Measurements from ENCODE around the gene PSAPL1.

Gene PSAPL1

DNA sequence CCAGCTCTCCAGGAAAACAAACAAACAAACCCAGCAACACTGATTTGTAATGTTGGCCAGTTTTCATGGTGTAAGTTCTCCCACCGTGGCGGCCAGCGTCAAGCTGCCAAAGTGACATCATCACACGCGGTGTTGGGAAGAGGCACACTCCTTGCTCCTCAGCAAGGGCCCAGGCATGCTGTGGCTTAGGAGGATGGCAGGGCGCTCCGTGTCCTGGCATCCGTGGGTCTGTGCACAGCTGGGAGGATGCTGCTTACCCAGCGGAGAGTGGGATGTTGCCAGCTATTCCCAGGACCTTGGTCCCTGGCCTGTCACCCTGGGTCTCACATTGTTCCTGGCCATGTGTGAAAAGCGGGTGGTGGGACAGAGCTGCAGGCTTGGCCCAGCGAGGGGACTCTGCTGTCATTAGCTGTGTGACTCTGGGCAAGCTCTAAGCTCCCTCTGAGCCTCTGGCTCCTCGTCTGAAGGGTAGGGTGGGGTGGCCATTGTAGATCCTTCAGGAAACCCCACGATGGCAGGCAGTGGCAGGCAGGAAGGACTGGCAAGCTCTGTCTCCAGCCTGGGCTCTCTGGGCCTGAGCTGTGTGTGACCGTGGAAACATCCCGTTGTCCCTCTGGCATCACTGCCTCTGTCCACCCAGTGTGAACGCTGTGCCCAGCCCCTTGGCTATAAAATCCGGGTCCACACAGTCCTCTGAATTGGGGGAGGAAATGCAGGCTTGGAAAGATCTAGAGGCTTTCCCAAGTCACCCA lies 10.8 kb downstream of the PSAPL1 start:
- no peaks in the 10 kb centered on the region for H3K36me3 ChIP-seq (ENCODE audit: control insufficient read depth, insufficient read depth, low read length, severe bottlenecking)
- no peaks in the 10 kb centered on the region for H3K4me1 ChIP-seq (ENCODE audit: control insufficient read depth, insufficient read depth, low read length)
- peaks cover 1% of the 10 kb centered on the region for H3K9me3 ChIP-seq (ENCODE audit: control insufficient read depth, low read length)
- H3K27me3 ChIP-seq (replicated peaks; ENCODE audit: control insufficient read depth, insufficient read depth, low read length): peaks cover 23% of the 10 kb centered on the region
- DNase-seq (ENCODE audit: low read depth): no peak
- no peak overlapping the region for H3K4me3 ChIP-seq (ENCODE audit: low read length)
- no peak overlapping the region for H3K9ac ChIP-seq (ENCODE audit: low read length)

DNA sequence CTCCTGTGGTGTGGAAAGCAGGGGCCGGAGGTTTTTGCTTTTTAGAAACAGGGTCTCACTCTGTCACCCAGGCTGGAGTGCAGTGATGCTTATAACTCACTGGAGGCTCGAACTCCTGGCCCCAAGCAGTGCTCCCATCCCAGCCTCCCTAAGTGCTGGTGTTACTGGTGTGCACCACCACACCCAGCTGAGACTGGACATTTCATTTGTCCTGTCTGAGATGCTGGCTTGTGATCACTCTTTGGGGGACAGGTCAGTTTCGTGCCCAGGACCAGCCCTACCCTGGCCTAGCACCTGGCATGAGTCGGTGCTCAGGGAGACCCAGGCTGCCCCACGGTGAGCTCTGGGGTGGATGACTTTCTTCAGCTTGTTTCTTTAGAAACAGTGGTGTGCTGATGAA lies 11.3 kb downstream of the PSAPL1 start:
- no peak for DNase-seq (ENCODE audit: low read depth)
- Histone ChIP-seq H3K9me3 (ENCODE audit: control insufficient read depth, low read length) (peaks cover 7% of the 10 kb centered on the region), H3K9ac (ENCODE audit: low read length) (no peak overlapping the region), H3K27me3 (replicated peaks; ENCODE audit: control insufficient read depth, insufficient read depth, low read length) (peaks cover 22% of the 10 kb centered on the region), H3K4me3 (ENCODE audit: low read length) (no peak overlapping the region), H3K4me1 (ENCODE audit: control insufficient read depth, insufficient read depth, low read length) (no peaks in the 10 kb centered on the region), H3K36me3 (ENCODE audit: control insufficient read depth, insufficient read depth, low read length, severe bottlenecking) (no peaks in the 10 kb centered on the region)

- DNase-seq (ENCODE audit: low read depth): no peak
- Histone ChIP-seq H3K9me3 (ENCODE audit: control insufficient read depth, low read length) (peaks cover 7% of the 10 kb centered on the region), H3K27me3 (replicated peaks; ENCODE audit: control insufficient read depth, insufficient read depth, low read length) (peaks cover 19% of the 10 kb centered on the region), H3K36me3 (ENCODE audit: control insufficient read depth, insufficient read depth, low read length, severe bottlenecking) (no peaks in the 10 kb centered on the region), H3K4me1 (ENCODE audit: control insufficient read depth, insufficient read depth, low read length) (no peaks in the 10 kb centered on the region), H3K9ac (ENCODE audit: low read length) (no peak overlapping the region), H3K4me3 (ENCODE audit: low read length) (no peak overlapping the region)
These were observed 11.9 kb downstream of the PSAPL1 start for GRCh38 chr4:7422898-7423180.

GRCh38 chr4:7422151-7422897 lies 12.4 kb downstream of the PSAPL1 start:
- no peak overlapping the region for H3K9ac ChIP-seq (ENCODE audit: low read length)
- H3K4me1 ChIP-seq (ENCODE audit: control insufficient read depth, insufficient read depth, low read length): no peaks in the 10 kb centered on the region
- DNase-seq (ENCODE audit: low read depth): no peak
- no peak overlapping the region for H3K4me3 ChIP-seq (ENCODE audit: low read length)
- peaks cover 7% of the 10 kb centered on the region for H3K9me3 ChIP-seq (ENCODE audit: control insufficient read depth, low read length)
- peaks cover 19% of the 10 kb centered on the region for H3K27me3 ChIP-seq (replicated peaks; ENCODE audit: control insufficient read depth, insufficient read depth, low read length)
- no peaks in the 10 kb centered on the region for H3K36me3 ChIP-seq (ENCODE audit: control insufficient read depth, insufficient read depth, low read length, severe bottlenecking)

- H3K36me3 ChIP-seq (ENCODE audit: control insufficient read depth, insufficient read depth, low read length, severe bottlenecking): no peaks in the 10 kb centered on the region
- no peak for DNase-seq (ENCODE audit: low read depth)
- H3K4me3 ChIP-seq (ENCODE audit: low read length): no peak overlapping the region
- no peak overlapping the region for H3K9ac ChIP-seq (ENCODE audit: low read length)
- peaks cover 7% of the 10 kb centered on the region for H3K9me3 ChIP-seq (ENCODE audit: control insufficient read depth, low read length)
- peaks cover 18% of the 10 kb centered on the region for H3K27me3 ChIP-seq (replicated peaks; ENCODE audit: control insufficient read depth, insufficient read depth, low read length)
- H3K4me1 ChIP-seq (ENCODE audit: control insufficient read depth, insufficient read depth, low read length): no peaks in the 10 kb centered on the region
These were observed 13.2 kb downstream of the PSAPL1 start for GRCh38 chr4:7421356-7422150.

- Histone ChIP-seq H3K36me3 (ENCODE audit: control insufficient read depth, insufficient read depth, low read length, severe bottlenecking) (no peaks in the 10 kb centered on the region), H3K9me3 (ENCODE audit: control insufficient read depth, low read length) (peaks cover 7% of the 10 kb centered on the region)
- no peak for DNase-seq (ENCODE audit: low read depth)
These were observed 14.1 kb downstream of the PSAPL1 start for GRCh38 chr4:7420661-7421040.

DNA sequence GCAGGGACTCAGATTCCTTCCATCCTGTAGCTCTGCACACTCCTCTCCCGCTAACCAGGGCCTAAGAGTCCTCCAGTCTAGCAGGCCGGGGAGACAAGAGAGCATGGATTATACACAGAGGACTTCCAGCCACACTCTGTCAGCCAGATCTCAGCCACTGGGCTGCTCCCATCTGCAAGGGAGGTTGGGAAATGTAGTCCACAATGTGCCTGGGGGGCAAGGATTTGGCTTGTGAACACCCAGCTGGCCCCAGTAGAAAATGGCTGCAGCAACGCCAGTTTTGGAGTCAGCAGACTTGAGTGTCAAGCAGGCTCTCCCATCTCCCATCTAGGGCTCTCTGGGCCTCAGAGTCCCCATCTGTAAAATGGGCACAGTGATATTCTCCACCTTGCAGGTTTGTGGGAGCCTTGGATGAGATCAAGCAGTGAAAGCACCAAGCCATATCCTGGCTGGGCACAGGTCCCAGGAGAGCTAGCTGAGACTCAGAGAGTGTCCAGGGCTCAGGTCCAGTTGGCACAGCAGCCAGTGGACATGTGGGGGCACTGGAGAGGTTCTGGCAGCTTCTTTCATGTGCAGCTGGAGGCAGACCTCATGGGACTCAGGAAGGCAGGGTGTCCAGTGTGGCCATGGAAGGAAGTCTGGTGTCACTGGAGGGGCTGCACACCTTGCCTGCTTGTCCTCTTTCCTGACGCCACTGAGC lies 14.6 kb downstream of the PSAPL1 start:
- Histone ChIP-seq H3K4me3 (ENCODE audit: low read length) (no peak overlapping the region), H3K36me3 (ENCODE audit: control insufficient read depth, insufficient read depth, low read length, severe bottlenecking) (no peaks in the 10 kb centered on the region), H3K9ac (ENCODE audit: low read length) (no peak overlapping the region), H3K9me3 (ENCODE audit: control insufficient read depth, low read length) (peaks cover 7% of the 10 kb centered on the region), H3K4me1 (ENCODE audit: control insufficient read depth, insufficient read depth, low read length) (no peaks in the 10 kb centered on the region), H3K27me3 (replicated peaks; ENCODE audit: control insufficient read depth, insufficient read depth, low read length) (peaks cover 13% of the 10 kb centered on the region)
- no peak for DNase-seq (ENCODE audit: low read depth)

More at GRCh38 chr4:7420661-7421040, 14.1 kb downstream of the PSAPL1 start:
- H3K4me3 ChIP-seq (ENCODE audit: low read length): no peak overlapping the region
- peaks cover 15% of the 10 kb centered on the region for H3K27me3 ChIP-seq (replicated peaks; ENCODE audit: control insufficient read depth, insufficient read depth, low read length)
- H3K9ac ChIP-seq (ENCODE audit: low read length): no peak overlapping the region
- H3K4me1 ChIP-seq (ENCODE audit: control insufficient read depth, insufficient read depth, low read length): no peaks in the 10 kb centered on the region

- Histone ChIP-seq H3K27me3 (replicated peaks; ENCODE audit: control insufficient read depth, insufficient read depth, low read length) (peaks cover 7% of the 10 kb centered on the region), H3K9me3 (ENCODE audit: control insufficient read depth, low read length) (peaks cover 7% of the 10 kb centered on the region), H3K4me3 (ENCODE audit: low read length) (no peak overlapping the region), H3K9ac (ENCODE audit: low read length) (no peak overlapping the region), H3K36me3 (ENCODE audit: control insufficient read depth, insufficient read depth, low read length, severe bottlenecking) (no peaks in the 10 kb centered on the region), H3K4me1 (ENCODE audit: control insufficient read depth, insufficient read depth, low read length) (no peaks in the 10 kb centered on the region)
- DNase-seq (ENCODE audit: low read depth): no peak
These were observed 16.4 kb downstream of the PSAPL1 start for GRCh38 chr4:7418131-7418943.

GRCh38 chr4:7417639-7418038 lies 17.1 kb downstream of the PSAPL1 start:
- no peaks in the 10 kb centered on the region for H3K36me3 ChIP-seq (ENCODE audit: control insufficient read depth, insufficient read depth, low read length, severe bottlenecking)
- H3K4me3 ChIP-seq (ENCODE audit: low read length): no peak overlapping the region
- DNase-seq (ENCODE audit: low read depth): no peak
- no peaks in the 10 kb centered on the region for H3K4me1 ChIP-seq (ENCODE audit: control insufficient read depth, insufficient read depth, low read length)
- H3K9me3 ChIP-seq (ENCODE audit: control insufficient read depth, low read length): peaks cover 7% of the 10 kb centered on the region
- H3K9ac ChIP-seq (ENCODE audit: low read length): no peak overlapping the region
- peaks cover 12% of the 10 kb centered on the region for H3K27me3 ChIP-seq (replicated peaks; ENCODE audit: control insufficient read depth, insufficient read depth, low read length)

GRCh38 chr4:7416745-7417432 lies 17.8 kb downstream of the PSAPL1 start:
- H3K4me3 ChIP-seq (ENCODE audit: low read length): no peak overlapping the region
- no peak for DNase-seq (ENCODE audit: low read depth)
- no peaks in the 10 kb centered on the region for H3K4me1 ChIP-seq (ENCODE audit: control insufficient read depth, insufficient read depth, low read length)
- no peak overlapping the region for H3K9ac ChIP-seq (ENCODE audit: low read length)
- no peaks in the 10 kb centered on the region for H3K36me3 ChIP-seq (ENCODE audit: control insufficient read depth, insufficient read depth, low read length, severe bottlenecking)
- H3K9me3 ChIP-seq (ENCODE audit: control insufficient read depth, low read length): peaks cover 7% of the 10 kb centered on the region
- H3K27me3 ChIP-seq (replicated peaks; ENCODE audit: control insufficient read depth, insufficient read depth, low read length): peaks cover 20% of the 10 kb centered on the region
